HepG2 (cell line): Measurements from ENCODE around the gene ZNF324B. TPM values are rescaled to one million over a fixed set of nuclear protein-coding genes. Genes with fewer than 3 reads are reported as not detected.
A peak's percentile ranks its signal among the peaks of the same experiment; 100 is the strongest.

Experiments
- DNMT1 ChIP-seq: sonication (generic); formaldehyde crosslinking; IDR thresholded peaks from 2 replicates; pipeline ENCODE4 v1.5.1; 2020; ENCODE audit warnings: mild to moderate bottlenecking, missing genetic modification reagents
- EED ChIP-seq: sonication (generic); formaldehyde crosslinking; IDR thresholded peaks from 2 replicates; pipeline ENCODE4 v1.5.0; 2020; ENCODE audit warnings: mild to moderate bottlenecking, missing genetic modification reagents
- HES4 ChIP-seq: sonication (generic); formaldehyde crosslinking; IDR thresholded peaks from 2 replicates; pipeline ENCODE4 v1.9.0; 2021; ENCODE audit warnings: mild to moderate bottlenecking, missing genetic modification reagents, borderline replicate concordance
- HIVEP1 ChIP-seq: sonication (generic); formaldehyde crosslinking; IDR thresholded peaks from 2 replicates; pipeline ENCODE4 v1.4.0; 2020; ENCODE audit warnings: mild to moderate bottlenecking, missing genetic modification reagents
- MAFG ChIP-seq: sonication (generic); formaldehyde crosslinking; IDR thresholded peaks from 2 replicates; pipeline ENCODE4 v1.5.1; 2020; ENCODE audit warnings: mild to moderate bottlenecking, missing genetic modification reagents
- MBNL3 ChIP-seq: fragments of 250-450 bp; sonication (Bioruptor Pico); conservative IDR thresholded peaks from 2 replicates; pipeline ENCODE4 v1.8.0; 2022; ENCODE audit warnings: mild to moderate bottlenecking, inconsistent platforms
- MLLT10 ChIP-seq: sonication (generic); formaldehyde crosslinking; IDR thresholded peaks from 2 replicates; pipeline ENCODE4 v1.4.0; 2020; ENCODE audit warnings: missing genetic modification reagents
- NCOA5 ChIP-seq: sonication (generic); formaldehyde crosslinking; IDR thresholded peaks from 2 replicates; pipeline ENCODE4 v1.4.0; 2020; ENCODE audit warnings: missing genetic modification reagents
- PTBP1 ChIP-seq: fragments of 200-400 bp; formaldehyde crosslinking; IDR thresholded peaks from 2 replicates; pipeline ENCODE4 v1.6.1; 2018; ENCODE audit warnings: low read length, low read depth; ENCODE audit not compliant: poor library complexity, severe bottlenecking
- TAF15 ChIP-seq: fragments of 200-400 bp; formaldehyde crosslinking; IDR thresholded peaks from one replicate; pipeline ENCODE4 v1.6.1; 2018; ENCODE audit warnings: mild to moderate bottlenecking, low read depth, low read length; ENCODE audit not compliant: poor library complexity, severe bottlenecking
- THYN1 ChIP-seq: sonication (generic); formaldehyde crosslinking; IDR thresholded peaks from 2 replicates; pipeline ENCODE4 v1.8.1; 2023; ENCODE audit warnings: low read depth, mild to moderate bottlenecking, moderate library complexity, missing genetic modification reagents, borderline replicate concordance
- TMF1 ChIP-seq: sonication (generic); formaldehyde crosslinking; IDR thresholded peaks from 2 replicates; pipeline ENCODE4 v1.8.1; 2022; ENCODE audit warnings: low read depth, missing genetic modification reagents
- ZMYM3 ChIP-seq: sonication (generic); formaldehyde crosslinking; IDR thresholded peaks from 2 replicates; pipeline ENCODE4 v1.5.1; 2020; ENCODE audit warnings: mild to moderate bottlenecking, missing genetic modification reagents
- ZNF101 ChIP-seq: sonication (generic); formaldehyde crosslinking; IDR thresholded peaks from 2 replicates; pipeline ENCODE4 v1.4.0; 2020; ENCODE audit warnings: mild to moderate bottlenecking, low read depth, missing genetic modification reagents, borderline replicate concordance
- ZNF333 ChIP-seq: sonication (generic); formaldehyde crosslinking; IDR thresholded peaks from 2 replicates; pipeline ENCODE4 v1.4.0; 2020; ENCODE audit warnings: mild to moderate bottlenecking, missing genetic modification reagents, borderline replicate concordance
- ZNF335 ChIP-seq: sonication (generic); formaldehyde crosslinking; IDR thresholded peaks from 2 replicates; pipeline ENCODE4 v1.4.0; 2020; ENCODE audit warnings: missing genetic modification reagents
- ZNF552 ChIP-seq: sonication (generic); formaldehyde crosslinking; IDR thresholded peaks from 2 replicates; pipeline ENCODE4 v1.9.0; 2022; ENCODE audit warnings: missing genetic modification reagents, mild to moderate bottlenecking, borderline replicate concordance
- ZNF749 ChIP-seq: sonication (generic); formaldehyde crosslinking; IDR thresholded peaks from 2 replicates; pipeline ENCODE4 v1.8.0; 2022; ENCODE audit warnings: mild to moderate bottlenecking, missing genetic modification reagents, moderate library complexity, borderline replicate concordance
- ZSCAN29 ChIP-seq: sonication (generic); formaldehyde crosslinking; conservative IDR thresholded peaks from 2 replicates; pipeline ENCODE4 v1.4.0; 2020; ENCODE audit warnings: mild to moderate bottlenecking, missing genetic modification reagents
- polyA plus RNA-seq, 8 experiments: library from polyadenylated mRNA; depleted of rRNA in 3 of 8; stranded (reverse) in 7 of 8; unstranded in 1 of 8; fragments of >200 nt; fragmentation: Illumina TruSeq in 4 of 8; extraction: Trizol in 4 of 8; gene quantifications; 2 replicates each; pipeline versions ENCODE4 v1.2.1 to v1.2.3, GENCODE V29; 2011 to 2016; ENCODE audit warnings: low read depth in 4 of 8, missing spikeins in 1 of 8, mixed read lengths in 1 of 8; ENCODE audit not compliant: insufficient read depth in 1 of 8
- total RNA-seq, 5 experiments: library from RNA; depleted of rRNA; stranded (reverse); fragments of >200 nt; fragmentation: Illumina TruSeq; extraction: Trizol; gene quantifications; 2 replicates each; pipeline ENCODE4 v1.2.3, GENCODE V29; 2016; ENCODE audit warnings: low read depth in 1 of 5
- TF ChIP-seq, protein P1 (sequence below): sonication (generic); formaldehyde crosslinking; IDR thresholded peaks from 2 replicates; pipeline ENCODE4 v1.4.0; 2020; ENCODE audit warnings: mild to moderate bottlenecking, missing genetic modification reagents
- TF ChIP-seq, protein P2 (sequence below): sonication (generic); formaldehyde crosslinking; IDR thresholded peaks from 2 replicates; pipeline ENCODE4 v1.5.0; 2020; ENCODE audit warnings: mild to moderate bottlenecking, missing genetic modification reagents, borderline replicate concordance
- TF ChIP-seq, protein P3 (sequence below): sonication (generic); formaldehyde crosslinking; IDR thresholded peaks from 2 replicates; pipeline ENCODE4 v1.4.0; 2020; ENCODE audit warnings: missing genetic modification reagents, borderline replicate concordance

ZNF324B gene
- total and polyA plus RNA-seq, 2 of the 13 experiments (the other 11 are each of a cell fraction or from before 2014, with no cell fraction given) = 0.53 to 3.0 TPM

DNA sequence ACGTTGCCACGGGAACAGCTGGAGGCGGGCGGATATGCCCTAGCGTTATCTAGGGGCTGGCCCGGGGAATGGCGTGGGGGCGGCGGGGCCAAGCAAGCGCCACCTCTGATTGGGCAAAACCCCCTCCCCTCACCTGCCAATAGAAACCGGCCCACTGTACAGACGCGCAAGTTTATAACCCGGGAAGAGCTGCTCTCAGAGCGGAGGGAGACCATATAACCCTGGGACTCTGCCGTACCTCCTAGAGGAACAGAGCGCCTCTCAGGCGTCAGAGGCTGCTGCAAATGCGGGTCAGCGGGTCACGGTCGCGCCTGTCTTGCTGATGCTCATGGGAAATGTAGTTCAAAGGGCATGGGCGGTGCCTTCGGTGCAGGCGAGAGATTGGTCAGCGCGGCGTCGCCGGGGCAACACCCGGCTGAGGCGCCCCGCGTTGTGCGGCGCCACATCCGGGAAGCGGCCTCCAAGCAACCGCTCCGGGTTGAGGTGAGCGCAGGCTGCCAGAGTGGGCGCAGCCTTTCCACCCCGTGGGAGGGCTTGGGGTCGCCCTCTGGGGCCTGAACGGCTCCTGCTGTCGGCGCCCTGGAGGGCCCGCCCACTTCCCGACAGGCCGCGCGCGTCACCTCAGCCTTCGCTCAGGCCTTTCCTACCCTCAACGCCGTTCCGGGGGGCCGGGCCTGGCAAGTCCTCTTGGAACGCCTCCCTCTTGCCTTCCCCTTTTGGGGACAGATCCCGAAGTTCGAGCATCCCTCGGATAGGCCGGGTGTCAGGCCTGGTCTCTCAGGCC, 24.5 kb downstream of the ZNF324B start, which contains the start of gene ZNF446 (continued):
- no peak for TF ChIP-seq TAF15
- TF ChIP-seq HES4 (CRISPR knock-in tag) = no peak
- TF ChIP-seq, protein P1, sequence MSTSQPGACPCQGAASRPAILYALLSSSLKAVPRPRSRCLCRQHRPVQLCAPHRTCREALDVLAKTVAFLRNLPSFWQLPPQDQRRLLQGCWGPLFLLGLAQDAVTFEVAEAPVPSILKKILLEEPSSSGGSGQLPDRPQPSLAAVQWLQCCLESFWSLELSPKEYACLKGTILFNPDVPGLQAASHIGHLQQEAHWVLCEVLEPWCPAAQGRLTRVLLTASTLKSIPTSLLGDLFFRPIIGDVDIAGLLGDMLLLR (CRISPR knock-in tag) = peak; percentile 49; the same call in 1 of the 2 replicates
- no peak for TF ChIP-seq ZNF552 (CRISPR knock-in tag)
- peak; percentile 93 for TF ChIP-seq ZNF335 (CRISPR knock-in tag)
- no peak for TF ChIP-seq DNMT1 (CRISPR knock-in tag)
- TF ChIP-seq MLLT10 (CRISPR knock-in tag) = no peak
- no peak for TF ChIP-seq MBNL3 (CRISPR knock-in tag)
- peak; percentile 94; the same call in 1 of the 2 replicates for TF ChIP-seq NCOA5
- peak; percentile 39; the same call in 1 of the 2 replicates for TF ChIP-seq HIVEP1 (CRISPR knock-in tag)
- no peak for TF ChIP-seq MAFG (CRISPR knock-in tag)
- TF ChIP-seq, protein P2, sequence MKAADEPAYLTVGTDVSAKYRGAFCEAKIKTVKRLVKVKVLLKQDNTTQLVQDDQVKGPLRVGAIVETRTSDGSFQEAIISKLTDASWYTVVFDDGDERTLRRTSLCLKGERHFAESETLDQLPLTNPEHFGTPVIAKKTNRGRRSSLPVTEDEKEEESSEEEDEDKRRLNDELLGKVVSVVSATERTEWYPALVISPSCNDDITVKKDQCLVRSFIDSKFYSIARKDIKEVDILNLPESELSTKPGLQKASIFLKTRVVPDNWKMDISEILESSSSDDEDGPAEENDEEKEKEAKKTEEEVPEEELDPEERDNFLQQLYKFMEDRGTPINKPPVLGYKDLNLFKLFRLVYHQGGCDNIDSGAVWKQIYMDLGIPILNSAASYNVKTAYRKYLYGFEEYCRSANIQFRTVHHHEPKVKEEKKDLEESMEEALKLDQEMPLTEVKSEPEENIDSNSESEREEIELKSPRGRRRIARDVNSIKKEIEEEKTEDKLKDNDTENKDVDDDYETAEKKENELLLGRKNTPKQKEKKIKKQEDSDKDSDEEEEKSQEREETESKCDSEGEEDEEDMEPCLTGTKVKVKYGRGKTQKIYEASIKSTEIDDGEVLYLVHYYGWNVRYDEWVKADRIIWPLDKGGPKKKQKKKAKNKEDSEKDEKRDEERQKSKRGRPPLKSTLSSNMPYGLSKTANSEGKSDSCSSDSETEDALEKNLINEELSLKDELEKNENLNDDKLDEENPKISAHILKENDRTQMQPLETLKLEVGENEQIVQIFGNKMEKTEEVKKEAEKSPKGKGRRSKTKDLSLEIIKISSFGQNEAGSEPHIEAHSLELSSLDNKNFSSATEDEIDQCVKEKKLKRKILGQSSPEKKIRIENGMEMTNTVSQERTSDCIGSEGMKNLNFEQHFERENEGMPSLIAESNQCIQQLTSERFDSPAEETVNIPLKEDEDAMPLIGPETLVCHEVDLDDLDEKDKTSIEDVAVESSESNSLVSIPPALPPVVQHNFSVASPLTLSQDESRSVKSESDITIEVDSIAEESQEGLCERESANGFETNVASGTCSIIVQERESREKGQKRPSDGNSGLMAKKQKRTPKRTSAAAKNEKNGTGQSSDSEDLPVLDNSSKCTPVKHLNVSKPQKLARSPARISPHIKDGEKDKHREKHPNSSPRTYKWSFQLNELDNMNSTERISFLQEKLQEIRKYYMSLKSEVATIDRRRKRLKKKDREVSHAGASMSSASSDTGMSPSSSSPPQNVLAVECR (CRISPR knock-in tag) = peak; percentile 96
- no peak for TF ChIP-seq ZNF749 (CRISPR knock-in tag)
- no peak for TF ChIP-seq ZNF101 (CRISPR knock-in tag)
- peak; percentile 86 for TF ChIP-seq EED (CRISPR knock-in tag)
- TF ChIP-seq ZSCAN29 (CRISPR knock-in tag) = 0 out of 2 replicates have a peak, but pooled peaks have one; percentile 36
- no peak for TF ChIP-seq ZMYM3 (CRISPR knock-in tag)
- TF ChIP-seq ZNF333 (CRISPR knock-in tag) = no peak
- no peak for TF ChIP-seq THYN1 (CRISPR knock-in tag)
- TF ChIP-seq, protein P3, sequence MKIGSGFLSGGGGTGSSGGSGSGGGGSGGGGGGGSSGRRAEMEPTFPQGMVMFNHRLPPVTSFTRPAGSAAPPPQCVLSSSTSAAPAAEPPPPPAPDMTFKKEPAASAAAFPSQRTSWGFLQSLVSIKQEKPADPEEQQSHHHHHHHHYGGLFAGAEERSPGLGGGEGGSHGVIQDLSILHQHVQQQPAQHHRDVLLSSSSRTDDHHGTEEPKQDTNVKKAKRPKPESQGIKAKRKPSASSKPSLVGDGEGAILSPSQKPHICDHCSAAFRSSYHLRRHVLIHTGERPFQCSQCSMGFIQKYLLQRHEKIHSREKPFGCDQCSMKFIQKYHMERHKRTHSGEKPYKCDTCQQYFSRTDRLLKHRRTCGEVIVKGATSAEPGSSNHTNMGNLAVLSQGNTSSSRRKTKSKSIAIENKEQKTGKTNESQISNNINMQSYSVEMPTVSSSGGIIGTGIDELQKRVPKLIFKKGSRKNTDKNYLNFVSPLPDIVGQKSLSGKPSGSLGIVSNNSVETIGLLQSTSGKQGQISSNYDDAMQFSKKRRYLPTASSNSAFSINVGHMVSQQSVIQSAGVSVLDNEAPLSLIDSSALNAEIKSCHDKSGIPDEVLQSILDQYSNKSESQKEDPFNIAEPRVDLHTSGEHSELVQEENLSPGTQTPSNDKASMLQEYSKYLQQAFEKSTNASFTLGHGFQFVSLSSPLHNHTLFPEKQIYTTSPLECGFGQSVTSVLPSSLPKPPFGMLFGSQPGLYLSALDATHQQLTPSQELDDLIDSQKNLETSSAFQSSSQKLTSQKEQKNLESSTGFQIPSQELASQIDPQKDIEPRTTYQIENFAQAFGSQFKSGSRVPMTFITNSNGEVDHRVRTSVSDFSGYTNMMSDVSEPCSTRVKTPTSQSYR = no peak; the same call in 1 of the 2 replicates
- TF ChIP-seq TMF1 = no peak; the same call in 1 of the 2 replicates
- TF ChIP-seq PTBP1 = no peak
